ENCODE measurements around the gene EPHB3. TPM values are rescaled to one million over a fixed set of nuclear protein-coding genes. Genes with fewer than 3 reads are reported as not detected.

The EPHB3 gene
- total RNA-seq, 1 donor from 2014 or later, result 17.7 TPM

DNA sequence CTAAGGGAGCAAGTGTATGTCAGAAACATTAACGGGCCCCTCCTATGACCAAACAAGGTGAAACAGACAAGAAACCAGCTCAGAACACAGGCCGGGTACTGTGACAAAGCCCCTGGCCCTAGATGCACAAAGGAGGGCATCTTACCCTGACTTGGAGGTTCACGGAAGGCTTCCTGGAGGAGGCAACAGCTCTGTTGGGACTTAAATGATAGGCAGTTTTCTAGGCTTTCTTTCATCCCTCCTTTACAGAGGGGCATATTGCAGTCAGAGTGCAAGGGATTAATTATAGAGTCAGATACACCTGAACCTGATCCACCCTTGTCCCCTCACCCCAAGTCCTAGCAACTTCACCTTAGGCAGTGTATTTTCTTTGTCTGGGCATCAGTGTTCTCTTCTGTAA lies 8.4 kb downstream of the EPHB3 start:
- Histone ChIP-seq H3K4me1 (peaks cover 63% of the 10 kb centered on the region), H3K36me3 (peaks cover 0 to 29% of the 10 kb centered on the region in 2 donors), H3K4me3 (peak overlapping the region; percentile 44 to 49), H3K27me3 (no peaks in the 10 kb centered on the region), H3K9me3 (no peaks in the 10 kb centered on the region), H3K27ac (peak overlapping the region; percentile 87)
- intact Hi-C loops (cut with DNase I), result no loop called here
- DNase-seq (ENCODE audit: extremely low spot score in 2 of 2), result no peak
- TF ChIP-seq POLR2AphosphoS5 (IDR thresholded peaks at IDR 0.05; ENCODE audit: insufficient read depth in 1 of 2, low read depth in 1 of 2) (no peak), POLR2A (IDR thresholded peaks at IDR 0.05) (no peak)
- TF ChIP-seq, protein P1, sequence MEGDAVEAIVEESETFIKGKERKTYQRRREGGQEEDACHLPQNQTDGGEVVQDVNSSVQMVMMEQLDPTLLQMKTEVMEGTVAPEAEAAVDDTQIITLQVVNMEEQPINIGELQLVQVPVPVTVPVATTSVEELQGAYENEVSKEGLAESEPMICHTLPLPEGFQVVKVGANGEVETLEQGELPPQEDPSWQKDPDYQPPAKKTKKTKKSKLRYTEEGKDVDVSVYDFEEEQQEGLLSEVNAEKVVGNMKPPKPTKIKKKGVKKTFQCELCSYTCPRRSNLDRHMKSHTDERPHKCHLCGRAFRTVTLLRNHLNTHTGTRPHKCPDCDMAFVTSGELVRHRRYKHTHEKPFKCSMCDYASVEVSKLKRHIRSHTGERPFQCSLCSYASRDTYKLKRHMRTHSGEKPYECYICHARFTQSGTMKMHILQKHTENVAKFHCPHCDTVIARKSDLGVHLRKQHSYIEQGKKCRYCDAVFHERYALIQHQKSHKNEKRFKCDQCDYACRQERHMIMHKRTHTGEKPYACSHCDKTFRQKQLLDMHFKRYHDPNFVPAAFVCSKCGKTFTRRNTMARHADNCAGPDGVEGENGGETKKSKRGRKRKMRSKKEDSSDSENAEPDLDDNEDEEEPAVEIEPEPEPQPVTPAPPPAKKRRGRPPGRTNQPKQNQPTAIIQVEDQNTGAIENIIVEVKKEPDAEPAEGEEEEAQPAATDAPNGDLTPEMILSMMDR (IDR thresholded peaks at IDR 0.05), result no peak

DNA sequence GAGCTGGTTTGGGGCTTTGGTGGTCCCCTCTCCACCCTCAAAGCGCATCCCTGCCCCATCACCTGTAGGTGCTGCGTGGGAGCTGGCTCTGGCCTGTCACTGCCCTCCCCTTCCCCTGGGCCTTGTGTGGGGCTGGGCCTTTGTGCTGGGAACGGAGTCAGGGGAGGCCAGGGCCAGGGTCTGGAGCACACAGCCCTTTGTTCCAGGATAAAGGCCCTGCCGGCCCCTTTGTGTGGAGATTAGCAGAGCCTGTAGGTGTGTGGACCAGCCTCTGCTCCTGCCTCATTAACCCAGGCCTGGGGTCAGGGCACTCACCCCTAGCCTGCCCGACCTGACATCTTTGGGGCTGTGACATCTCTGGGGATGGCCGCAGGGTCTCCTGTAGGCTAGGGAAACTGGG lies 8.9 kb downstream of the EPHB3 start:
- peaks cover 61% of the 10 kb centered on the region for H3K4me1 ChIP-seq
- no peak for TF ChIP-seq POLR2A (IDR thresholded peaks at IDR 0.05)
- TF ChIP-seq POLR2AphosphoS5 (IDR thresholded peaks at IDR 0.05; ENCODE audit: insufficient read depth in 1 of 2, low read depth in 1 of 2), result no peak
- TF ChIP-seq, protein P1 (IDR thresholded peaks at IDR 0.05), result no peak
- no peak for DNase-seq (ENCODE audit: extremely low spot score in 2 of 2)
- intact Hi-C loops (cut with DNase I), result no loop called here
- H3K27me3 ChIP-seq, result no peaks in the 10 kb centered on the region
- H3K36me3 ChIP-seq, result peaks cover 0 to 31% of the 10 kb centered on the region in 2 donors
- H3K27ac ChIP-seq, result no peak overlapping the region
- no peak overlapping the region for H3K4me3 ChIP-seq
- no peaks in the 10 kb centered on the region for H3K9me3 ChIP-seq

DNA sequence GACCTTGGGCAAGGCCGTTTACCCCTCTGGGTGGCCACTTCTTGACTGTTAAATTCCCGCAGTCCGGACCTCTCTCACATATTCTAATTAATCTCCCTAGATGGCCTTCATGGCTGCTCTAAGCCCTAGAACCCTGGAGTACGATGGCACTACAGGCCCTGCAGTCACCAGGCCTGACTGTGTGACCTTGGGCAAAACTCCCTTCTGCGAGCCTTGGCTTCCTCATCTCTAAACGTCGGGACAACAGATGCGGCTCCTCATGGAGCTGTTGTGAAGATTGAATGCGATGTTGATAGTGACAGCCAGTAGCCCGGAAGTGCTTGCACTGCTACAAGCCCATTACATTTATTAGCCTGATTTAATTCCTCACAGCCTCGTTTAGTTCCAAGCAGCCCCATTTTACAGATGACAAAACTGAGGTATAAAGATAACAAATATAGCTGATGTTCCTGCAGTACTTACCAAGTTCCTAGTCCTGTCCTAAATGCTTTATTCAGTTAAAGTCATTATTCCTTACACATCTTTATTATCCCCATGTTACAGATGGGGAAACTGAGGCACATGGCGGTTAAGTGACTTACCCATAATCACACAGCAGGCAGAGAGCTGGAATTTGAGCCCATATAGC lies 10.3 kb downstream of the EPHB3 start:
- peaks cover 0 to 44% of the 10 kb centered on the region in 2 donors for H3K36me3 ChIP-seq
- TF ChIP-seq POLR2A (IDR thresholded peaks at IDR 0.05) (no peak), POLR2AphosphoS5 (IDR thresholded peaks at IDR 0.05; ENCODE audit: insufficient read depth in 1 of 2, low read depth in 1 of 2) (no peak)
- TF ChIP-seq, protein P1 (IDR thresholded peaks at IDR 0.05), result no peak
- intact Hi-C loops (cut with DNase I), result no loop called here
- no peak for DNase-seq (ENCODE audit: extremely low spot score in 2 of 2)
- H3K4me3 ChIP-seq, result no peak overlapping the region
- H3K9me3 ChIP-seq, result no peaks in the 10 kb centered on the region
- H3K27me3 ChIP-seq, result no peaks in the 10 kb centered on the region
- H3K4me1 ChIP-seq, result peaks cover 49% of the 10 kb centered on the region
- no peak overlapping the region for H3K27ac ChIP-seq

DNA sequence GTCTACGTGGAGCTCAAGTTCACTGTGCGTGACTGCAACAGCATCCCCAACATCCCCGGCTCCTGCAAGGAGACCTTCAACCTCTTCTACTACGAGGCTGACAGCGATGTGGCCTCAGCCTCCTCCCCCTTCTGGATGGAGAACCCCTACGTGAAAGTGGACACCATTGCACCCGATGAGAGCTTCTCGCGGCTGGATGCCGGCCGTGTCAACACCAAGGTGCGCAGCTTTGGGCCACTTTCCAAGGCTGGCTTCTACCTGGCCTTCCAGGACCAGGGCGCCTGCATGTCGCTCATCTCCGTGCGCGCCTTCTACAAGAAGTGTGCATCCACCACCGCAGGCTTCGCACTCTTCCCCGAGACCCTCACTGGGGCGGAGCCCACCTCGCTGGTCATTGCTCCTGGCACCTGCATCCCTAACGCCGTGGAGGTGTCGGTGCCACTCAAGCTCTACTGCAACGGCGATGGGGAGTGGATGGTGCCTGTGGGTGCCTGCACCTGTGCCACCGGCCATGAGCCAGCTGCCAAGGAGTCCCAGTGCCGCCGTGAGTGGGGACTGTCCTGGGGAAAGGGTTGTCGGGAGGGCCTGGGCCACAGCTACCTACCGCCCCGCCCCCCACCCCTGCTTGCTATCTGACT lies 11.2 kb downstream of the EPHB3 start:
- Histone ChIP-seq H3K4me1 (peaks cover 41% of the 10 kb centered on the region), H3K27ac (no peak overlapping the region), H3K36me3 (peaks cover 0 to 53% of the 10 kb centered on the region in 2 donors), H3K27me3 (no peaks in the 10 kb centered on the region), H3K4me3 (no peak overlapping the region), H3K9me3 (no peaks in the 10 kb centered on the region)
- DNase-seq (ENCODE audit: extremely low spot score in 2 of 2), result no peak
- intact Hi-C loops (cut with DNase I), result no loop called here
- TF ChIP-seq POLR2AphosphoS5 (IDR thresholded peaks at IDR 0.05; ENCODE audit: insufficient read depth in 1 of 2, low read depth in 1 of 2), result no peak
- TF ChIP-seq, protein P1 (IDR thresholded peaks at IDR 0.05), result no peak
- no peak for TF ChIP-seq POLR2A (IDR thresholded peaks at IDR 0.05)
